Measurements from ENCODE around the gene SEMA3B. TPM values are rescaled to one million over a fixed set of nuclear protein-coding genes. Genes with fewer than 3 reads are reported as not detected.
"Not testable (repeated sequence)": the region's sequence is repeated elsewhere in the genome, so short reads cannot be mapped to it uniquely, and the experiment has no call there.

The SEMA3B gene
- total RNA-seq, 1 donor from 2014 or later, result 5.4 TPM

DNA sequence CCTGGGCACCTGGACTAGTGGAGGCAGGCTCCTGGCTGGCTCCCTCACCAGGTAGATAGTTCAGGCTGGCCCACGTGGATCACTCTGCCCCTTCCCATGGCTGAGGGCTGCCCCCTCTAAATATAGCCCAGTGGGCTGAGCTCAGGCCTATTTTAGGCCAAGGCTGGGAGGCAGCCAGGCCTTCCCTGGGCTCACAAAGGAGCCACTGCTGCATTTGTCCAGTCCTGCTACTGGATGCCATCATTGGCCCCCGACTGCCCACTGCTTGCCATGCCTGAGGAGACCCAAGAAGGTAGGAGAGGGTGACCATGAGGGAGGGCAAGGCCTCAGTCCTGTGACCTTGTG is 9.9 kb downstream of the SEMA3B start, which contains the start of gene LSMEM2:
Gene LSMEM2 (plus strand): TSS at position 208 of the 345 bp plus-strand sequence. CDS start 27 bp downstream, at position 235.
- no peaks in the 10 kb centered on the region for H3K4me1 Mint-ChIP-seq (ENCODE audit: low read depth, unreplicated experiment)
- H3K27ac Mint-ChIP-seq (ENCODE audit: unreplicated experiment), result no peak within 1 kb of the TSS
- H3K9me3 Mint-ChIP-seq (ENCODE audit: unreplicated experiment), result peaks cover 4% of the 10 kb centered on the region
- no peak for DNase-seq
- peaks cover 12% of the 10 kb centered on the region for H3K27me3 Mint-ChIP-seq (ENCODE audit: unreplicated experiment)
- no peaks in the 10 kb centered on the region for H3K36me3 Mint-ChIP-seq (ENCODE audit: unreplicated experiment)
- TF ChIP-seq, protein P1, sequence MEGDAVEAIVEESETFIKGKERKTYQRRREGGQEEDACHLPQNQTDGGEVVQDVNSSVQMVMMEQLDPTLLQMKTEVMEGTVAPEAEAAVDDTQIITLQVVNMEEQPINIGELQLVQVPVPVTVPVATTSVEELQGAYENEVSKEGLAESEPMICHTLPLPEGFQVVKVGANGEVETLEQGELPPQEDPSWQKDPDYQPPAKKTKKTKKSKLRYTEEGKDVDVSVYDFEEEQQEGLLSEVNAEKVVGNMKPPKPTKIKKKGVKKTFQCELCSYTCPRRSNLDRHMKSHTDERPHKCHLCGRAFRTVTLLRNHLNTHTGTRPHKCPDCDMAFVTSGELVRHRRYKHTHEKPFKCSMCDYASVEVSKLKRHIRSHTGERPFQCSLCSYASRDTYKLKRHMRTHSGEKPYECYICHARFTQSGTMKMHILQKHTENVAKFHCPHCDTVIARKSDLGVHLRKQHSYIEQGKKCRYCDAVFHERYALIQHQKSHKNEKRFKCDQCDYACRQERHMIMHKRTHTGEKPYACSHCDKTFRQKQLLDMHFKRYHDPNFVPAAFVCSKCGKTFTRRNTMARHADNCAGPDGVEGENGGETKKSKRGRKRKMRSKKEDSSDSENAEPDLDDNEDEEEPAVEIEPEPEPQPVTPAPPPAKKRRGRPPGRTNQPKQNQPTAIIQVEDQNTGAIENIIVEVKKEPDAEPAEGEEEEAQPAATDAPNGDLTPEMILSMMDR (IDR thresholded peaks at IDR 0.05; ENCODE audit: partially characterized antibody, unreplicated experiment), result no peak
- no peak within 1 kb of the TSS for H3K4me3 Mint-ChIP-seq (ENCODE audit: unreplicated experiment)

DNA sequence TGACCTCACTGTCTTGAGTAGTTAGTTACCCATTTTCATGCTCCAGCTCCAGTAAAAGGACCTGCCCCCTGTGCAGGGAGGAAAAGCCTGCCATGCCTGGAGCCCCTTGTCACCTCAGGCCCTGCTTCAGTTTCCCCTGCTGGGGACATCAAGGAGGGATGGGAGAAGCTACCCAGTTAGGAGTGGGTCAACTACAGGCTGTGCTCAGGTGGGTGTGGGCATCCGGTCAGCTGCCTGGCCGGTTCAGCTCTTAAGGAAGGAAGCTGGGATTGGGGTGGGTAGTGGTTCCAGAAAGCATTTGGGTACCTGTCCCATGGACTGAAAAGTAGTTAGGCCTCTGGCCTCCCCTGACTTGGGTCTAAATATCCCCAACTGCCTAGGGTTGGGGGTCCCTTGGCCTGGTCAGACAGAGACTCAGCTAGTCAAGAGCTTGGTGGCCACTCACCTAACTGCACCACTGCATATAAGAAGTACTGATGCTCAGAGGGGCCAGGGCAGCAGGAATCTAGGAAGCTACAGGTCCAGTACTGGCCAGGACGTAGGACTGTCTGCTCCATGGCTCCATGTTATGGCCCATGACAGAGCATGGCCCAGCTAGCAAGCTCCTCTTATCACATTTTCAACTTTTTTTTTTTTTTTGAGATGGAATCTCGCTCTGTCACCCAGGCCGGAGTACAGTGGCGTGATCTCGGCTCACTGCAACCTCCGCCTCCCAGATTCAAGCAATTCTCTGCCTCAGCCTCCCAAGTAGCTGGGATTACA is 10.5 kb downstream of the SEMA3B start:
- no peak for DNase-seq
- Mint-ChIP-seq H3K4me1 (ENCODE audit: low read depth, unreplicated experiment) (no peaks in the 10 kb centered on the region), H3K9me3 (ENCODE audit: unreplicated experiment) (peaks cover 3% of the 10 kb centered on the region), H3K27ac (ENCODE audit: unreplicated experiment) (no peak overlapping the region), H3K36me3 (ENCODE audit: unreplicated experiment) (no peaks in the 10 kb centered on the region), H3K27me3 (ENCODE audit: unreplicated experiment) (peaks cover 10% of the 10 kb centered on the region), H3K4me3 (ENCODE audit: unreplicated experiment) (no peak overlapping the region)
- TF ChIP-seq, protein P1 (IDR thresholded peaks at IDR 0.05; ENCODE audit: partially characterized antibody, unreplicated experiment), result no peak

DNA sequence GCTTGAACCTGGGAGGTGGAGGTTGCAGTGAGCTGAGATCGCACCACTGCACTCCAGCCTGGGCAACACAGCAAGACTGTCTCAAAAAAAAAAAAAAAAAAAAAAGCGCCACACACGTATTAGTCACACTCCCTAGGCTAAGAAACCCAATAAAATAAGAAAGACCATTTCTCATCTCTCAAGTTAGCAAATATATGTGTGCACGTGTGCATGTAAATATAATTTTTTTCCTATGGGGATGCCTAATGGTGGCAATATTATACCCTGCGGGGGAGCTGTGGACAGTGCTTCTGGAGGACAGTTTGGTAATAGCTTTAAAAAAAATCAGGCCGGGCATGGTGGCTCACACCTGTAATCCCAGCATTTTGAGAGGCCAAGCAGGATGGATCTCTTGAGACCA is 15.2 kb downstream of the SEMA3B start:
- not testable (repeated sequence) for H3K4me1 Mint-ChIP-seq (ENCODE audit: low read depth, unreplicated experiment); H3K4me3 Mint-ChIP-seq (ENCODE audit: unreplicated experiment)

DNA sequence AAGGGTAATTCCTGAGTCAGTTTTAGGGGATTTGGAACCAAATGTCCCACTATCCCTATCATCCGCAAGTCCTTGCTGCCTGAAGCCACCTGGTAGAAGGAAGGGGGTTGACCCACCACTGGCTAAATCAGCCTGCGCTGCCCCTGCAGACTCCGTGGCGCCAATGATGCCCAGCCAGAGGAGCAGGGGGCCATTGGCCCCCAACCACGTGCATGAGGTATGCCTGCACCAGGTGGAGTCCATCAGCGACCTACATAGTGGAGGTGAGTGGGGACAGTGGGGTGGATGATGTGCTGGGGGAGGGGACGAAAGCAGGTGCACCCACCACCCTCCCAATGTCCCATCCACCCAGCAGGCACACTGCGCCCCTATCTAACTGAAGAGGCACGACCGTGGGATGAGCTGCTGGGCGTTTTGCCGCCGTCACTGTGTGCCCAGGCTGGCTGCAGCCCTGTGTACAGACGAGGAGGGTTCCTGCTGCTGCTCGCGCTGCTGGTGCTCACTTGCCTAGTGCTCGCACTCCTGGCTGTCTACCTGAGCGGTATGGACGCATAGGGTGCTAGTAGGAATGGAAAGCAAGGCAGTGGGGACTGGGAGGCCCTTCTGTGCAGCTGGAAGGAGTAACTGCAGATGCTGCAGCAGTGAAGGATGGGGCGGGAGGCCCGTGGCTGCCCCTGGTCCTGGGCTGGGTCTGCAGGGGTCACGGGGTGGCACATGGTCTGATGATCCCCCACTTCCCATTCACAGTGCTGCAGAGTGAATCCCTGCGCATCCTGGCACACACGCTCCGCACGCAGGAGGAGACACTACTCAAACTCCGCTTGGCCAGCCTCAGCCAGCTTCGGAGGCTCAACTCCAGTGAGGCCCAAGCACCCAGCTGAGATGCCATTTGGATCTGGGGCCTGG is 17.6 kb downstream of the SEMA3B start:
- TF ChIP-seq, protein P1 (IDR thresholded peaks at IDR 0.05; ENCODE audit: partially characterized antibody, unreplicated experiment), result no peak
- DNase-seq, result no peak
- H3K36me3 Mint-ChIP-seq (ENCODE audit: unreplicated experiment), result no peaks in the 10 kb centered on the region

More for the DNA sequence above, 15.2 kb downstream of the SEMA3B start:
- DNase-seq; H3K9me3 Mint-ChIP-seq (ENCODE audit: unreplicated experiment); H3K27ac Mint-ChIP-seq (ENCODE audit: unreplicated experiment); H3K36me3 Mint-ChIP-seq (ENCODE audit: unreplicated experiment); H3K27me3 Mint-ChIP-seq (ENCODE audit: unreplicated experiment): not testable (repeated sequence)

DNA sequence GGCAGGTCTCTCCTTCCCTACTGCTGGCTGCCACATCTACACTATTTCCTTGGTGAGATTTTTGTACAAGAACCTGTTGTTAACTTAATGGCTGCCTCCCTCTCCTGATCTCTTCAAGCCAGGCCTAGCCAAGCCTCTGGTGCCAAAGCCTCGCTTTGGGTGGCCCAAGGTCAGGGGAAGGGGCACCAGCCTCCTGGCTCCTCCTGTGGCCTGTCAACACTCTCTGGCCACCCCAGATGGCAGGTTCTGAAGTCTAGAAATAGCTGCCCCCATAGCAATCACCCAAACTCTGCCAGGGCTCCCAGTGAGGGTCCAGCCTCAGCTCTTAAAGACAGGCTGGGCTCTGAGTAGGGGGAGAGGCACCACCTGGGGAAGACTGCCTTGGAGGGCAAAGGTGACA is 18.3 kb downstream of the SEMA3B start:
- H3K36me3 Mint-ChIP-seq (ENCODE audit: unreplicated experiment), result no peaks in the 10 kb centered on the region
- TF ChIP-seq, protein P1 (IDR thresholded peaks at IDR 0.05; ENCODE audit: partially characterized antibody, unreplicated experiment), result no peak
- DNase-seq, result no peak
- peaks cover 1% of the 10 kb centered on the region for H3K27me3 Mint-ChIP-seq (ENCODE audit: unreplicated experiment)
- peaks cover 3% of the 10 kb centered on the region for H3K4me1 Mint-ChIP-seq (ENCODE audit: low read depth, unreplicated experiment)
- no peak overlapping the region for H3K4me3 Mint-ChIP-seq (ENCODE audit: unreplicated experiment)
- no peak overlapping the region for H3K27ac Mint-ChIP-seq (ENCODE audit: unreplicated experiment)
- H3K9me3 Mint-ChIP-seq (ENCODE audit: unreplicated experiment), result peaks cover 2% of the 10 kb centered on the region

More for the DNA sequence above, 17.6 kb downstream of the SEMA3B start:
- no peak overlapping the region for H3K4me3 Mint-ChIP-seq (ENCODE audit: unreplicated experiment)
- no peak overlapping the region for H3K27ac Mint-ChIP-seq (ENCODE audit: unreplicated experiment)
- H3K27me3 Mint-ChIP-seq (ENCODE audit: unreplicated experiment), result peaks cover 1% of the 10 kb centered on the region
- H3K4me1 Mint-ChIP-seq (ENCODE audit: low read depth, unreplicated experiment), result peaks cover 3% of the 10 kb centered on the region
- H3K9me3 Mint-ChIP-seq (ENCODE audit: unreplicated experiment), result peaks cover 2% of the 10 kb centered on the region

Data from glutamatergic neuron (in vitro differentiated cells).